SK-N-SH (cell line): ENCODE data around the gene TMEM255B. TPM values are rescaled to one million over a fixed set of nuclear protein-coding genes. Genes with fewer than 3 reads are reported as not detected.

ENCODE experiments used
- CTCF ChIA-PET: fragments of 300-600, 350-600 bp; formaldehyde crosslinking; extraction: SDS; loops from one replicate; lab custom pipeline; 2021; lab: Yijun Ruan, JAX
- POLR2A ChIA-PET: fragments of 350-600 bp; sonication (Branson Sonifier 250); formaldehyde crosslinking; extraction: SDS; loops from one replicate; lab custom pipeline; 2020; ENCODE audit warnings: antibody characterized with exemption, inconsistent platforms; lab: Yijun Ruan, JAX
- DNase-seq: peaks from one replicate; pipeline ENCODE4 v3.0.0; 2012
- H2AFZ ChIP-seq: fragments of 200-600 bp; sonication (generic); 2 replicates; pipeline ENCODE4 v1.8.1; 2016; ENCODE audit warnings: antibody characterized with exemption, mild to moderate bottlenecking, low read depth
- H3F3A ChIP-seq: fragments of 200-600 bp; sonication (generic); replicated peaks from 2 replicates; pipeline ENCODE3; 2016; ENCODE audit warnings: antibody characterized with exemption, mild to moderate bottlenecking; ENCODE audit not compliant: insufficient read depth
- H3K27ac ChIP-seq, 2 experiments: fragments of 200-500 bp in 1 of 2; fragments of 200-600 bp in 1 of 2; sonication (Bioruptor generic) in 1 of 2; sonication (generic), shearing (Covaris generic) in 1 of 2; 2 replicates each; pipeline versions ENCODE4 v1.5.1 to v1.6.1; 2014 to 2016; ENCODE audit warnings: low read depth in 2 of 2, inconsistent platforms in 1 of 2, low read length in 1 of 2, mild to moderate bottlenecking in 1 of 2, mixed read lengths in 1 of 2
- H3K27me3 ChIP-seq: fragments of 200-600 bp; sonication (generic), shearing (Covaris generic); 2 replicates; pipeline ENCODE4 v1.6.1; 2016; ENCODE audit warnings: mixed run types; ENCODE audit not compliant: insufficient read depth
- H3K36me3 ChIP-seq, 2 experiments: fragments of 200-500 bp in 1 of 2; fragments of 200-600 bp in 1 of 2; sonication (Bioruptor generic) in 1 of 2; sonication (generic) in 1 of 2; replicated peaks in 1 of 2; 2 replicates each; pipeline versions ENCODE3 to v1.5.1; 2014 to 2016; ENCODE audit warnings: low read length in 1 of 2, mild to moderate bottlenecking in 1 of 2; ENCODE audit not compliant: insufficient read depth in 2 of 2, control insufficient read depth in 1 of 2
- H3K4me1 ChIP-seq, 2 experiments: fragments of 200-500 bp in 1 of 2; fragments of 200-600 bp in 1 of 2; sonication (Bioruptor generic) in 1 of 2; sonication (generic), shearing (Covaris generic) in 1 of 2; 2 replicates each; pipeline versions ENCODE4 v1.5.1 to v1.6.1; 2014 to 2016; ENCODE audit warnings: low read depth in 1 of 2, low read length in 1 of 2, mixed run types in 1 of 2; ENCODE audit not compliant: insufficient read depth in 2 of 2, control insufficient read depth in 1 of 2
- H3K4me2 ChIP-seq: fragments of 200-600 bp; sonication (generic), shearing (Covaris generic); 2 replicates; pipeline ENCODE4 v1.6.1; 2017; ENCODE audit warnings: mixed run types
- H3K4me3 ChIP-seq, 2 experiments: fragments of 200-500 bp in 1 of 2; fragments of 200-600 bp in 1 of 2; sonication (Bioruptor generic) in 1 of 2; sonication (generic), shearing (Covaris generic) in 1 of 2; 2 replicates each; pipeline versions ENCODE4 v1.5.1 to v1.8.1; 2014 to 2016; ENCODE audit warnings: low read depth in 2 of 2, inconsistent platforms in 1 of 2, low read length in 1 of 2, mild to moderate bottlenecking in 1 of 2, mixed read lengths in 1 of 2, moderate library complexity in 1 of 2
- H3K79me2 ChIP-seq: fragments of 200-600 bp; sonication (generic); 2 replicates; pipeline ENCODE4 v1.8.1; 2017; ENCODE audit warnings: mild to moderate bottlenecking; ENCODE audit not compliant: insufficient read depth
- H3K9ac ChIP-seq: fragments of 200-600 bp; sonication (generic); 2 replicates; pipeline ENCODE4 v1.6.1; 2017; ENCODE audit warnings: mixed run types
- H3K9me2 ChIP-seq: fragments of 200-600 bp; sonication (generic); 2 replicates; pipeline ENCODE4 v1.6.1; 2017; ENCODE audit warnings: mixed run types
- H3K9me3 ChIP-seq: fragments of 200-600 bp; sonication (generic); 2 replicates; pipeline ENCODE4 v1.6.1; 2017; ENCODE audit warnings: mixed run types, mild to moderate bottlenecking, moderate library complexity
- H4K20me1 ChIP-seq: fragments of 200-600 bp; sonication (generic); 2 replicates; pipeline ENCODE4 v1.6.1; 2017; ENCODE audit warnings: mild to moderate bottlenecking, mixed run types; ENCODE audit not compliant: insufficient read depth
- EP300 ChIP-seq, 2 experiments: IDR thresholded peaks; 2 replicates each; pipeline versions ENCODE4 v1.4.0 to v1.6.1; 2012; ENCODE audit warnings: borderline replicate concordance in 1 of 2, low read depth in 1 of 2, low read length in 1 of 2
- FOSL2 ChIP-seq: IDR thresholded peaks from 2 replicates; pipeline ENCODE4 v1.4.0; 2012; ENCODE audit warnings: low read depth, mild to moderate bottlenecking, moderate library complexity, borderline replicate concordance
- FOXJ3 ChIP-seq: sonication (generic); formaldehyde crosslinking; IDR thresholded peaks from 2 replicates; pipeline ENCODE4 v1.5.1; 2020; ENCODE audit warnings: mild to moderate bottlenecking, missing genetic modification reagents
- FOXM1 ChIP-seq: IDR thresholded peaks from 2 replicates; pipeline ENCODE4 v1.4.0; 2012; ENCODE audit warnings: low read depth, mild to moderate bottlenecking
- MEF2A ChIP-seq: IDR thresholded peaks from 2 replicates; pipeline ENCODE4 v1.4.0; 2012; ENCODE audit warnings: low read depth, borderline replicate concordance
- MXI1 ChIP-seq: IDR thresholded peaks from 2 replicates; pipeline ENCODE4 v1.6.1; 2012; ENCODE audit warnings: mild to moderate bottlenecking, low read depth, low read length, improper control_type of control experiment
- NFIC ChIP-seq: IDR thresholded peaks from 2 replicates; pipeline ENCODE4 v1.4.0; 2012; ENCODE audit warnings: borderline replicate concordance
- NRF1 ChIP-seq: IDR thresholded peaks from 2 replicates; pipeline ENCODE4 v1.6.1; 2012; ENCODE audit warnings: low read depth, mild to moderate bottlenecking, low read length
- POLR2AphosphoS5 ChIP-seq: IDR thresholded peaks from 2 replicates; pipeline ENCODE4 v1.6.1; 2012; ENCODE audit warnings: low read depth, low read length
- RAD21 ChIP-seq: IDR thresholded peaks from 2 replicates; pipeline ENCODE4 v1.6.1; 2012; ENCODE audit warnings: mild to moderate bottlenecking, low read length
- RCOR1 ChIP-seq: fragments of 150-350 bp; IDR thresholded peaks from 2 replicates; pipeline ENCODE4 v1.6.1; 2017; ENCODE audit warnings: antibody characterized with exemption, low read length
- RFX5 ChIP-seq: IDR thresholded peaks from 2 replicates; pipeline ENCODE4 v1.6.1; 2012; ENCODE audit warnings: mild to moderate bottlenecking, improper control_type of control experiment, low read length
- RXRA ChIP-seq: IDR thresholded peaks from 2 replicates; pipeline ENCODE4 v1.4.0; 2012; ENCODE audit warnings: low read depth, mild to moderate bottlenecking, borderline replicate concordance
- SIN3A ChIP-seq: IDR thresholded peaks from 2 replicates; pipeline ENCODE4 v1.6.1; 2012; ENCODE audit warnings: low read depth, mild to moderate bottlenecking, low read length, moderate library complexity, borderline replicate concordance
- TAF1 ChIP-seq: IDR thresholded peaks from 2 replicates; pipeline ENCODE4 v1.6.1; 2012; ENCODE audit warnings: low read depth, mild to moderate bottlenecking, low read length, moderate library complexity, borderline replicate concordance
- WGBS: methylation state at CpG from one replicate; pipeline ENCODE4 v1.1.6; 2017; ENCODE audit warnings: low lambda C conversion rate; 5-methylcytosine and 5-hydroxymethylcytosine counted together
- polyA plus RNA-seq, 3 experiments: library from polyadenylated mRNA; depleted of rRNA; stranded (reverse); fragments of >200 nt; gene quantifications; 2 replicates each; pipeline ENCODE4 v1.2.3, GENCODE V29; 2012
- TF ChIP-seq, protein P1 (sequence below): IDR thresholded peaks from 2 replicates; pipeline ENCODE4 v1.4.0; 2012; ENCODE audit warnings: low read depth
- TF ChIP-seq, protein P2 (sequence below): IDR thresholded peaks from 2 replicates; pipeline ENCODE4 v1.4.0; 2012; ENCODE audit warnings: low read depth, borderline replicate concordance
- TF ChIP-seq, protein P3 (sequence below): fragments of 150-350 bp; IDR thresholded peaks from 2 replicates; pipeline ENCODE4 v1.6.1; 2016; ENCODE audit warnings: mild to moderate bottlenecking, low read depth, low read length
- TF ChIP-seq, protein P4 (sequence below): IDR thresholded peaks from 2 replicates; pipeline ENCODE4 v1.6.1; 2012; ENCODE audit warnings: mild to moderate bottlenecking, low read depth, low read length, moderate library complexity

TMEM255B gene
- polyA plus RNA-seq, 1 of the 3 experiments (the other 2 are of a cell fraction) = 14.8 TPM

DNA sequence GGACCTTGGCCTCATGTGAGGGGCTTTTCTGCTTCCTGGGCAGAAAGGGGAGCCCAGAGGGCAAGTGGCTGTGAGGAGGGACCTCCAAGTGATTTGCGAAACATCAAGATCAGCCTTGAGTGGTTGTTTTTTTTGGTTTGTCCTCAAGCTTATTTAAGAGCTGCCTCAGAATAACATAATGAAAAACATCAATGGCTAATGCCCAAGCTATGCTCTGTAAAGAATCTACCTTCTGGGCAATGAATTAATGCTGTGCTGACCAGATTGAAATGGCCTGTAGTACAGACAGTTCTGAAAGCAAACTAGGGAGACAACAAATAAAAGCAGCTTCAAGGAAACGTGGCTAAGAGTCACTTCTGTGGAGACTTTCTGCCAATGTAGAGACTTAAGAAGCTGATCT lies 8.3 kb downstream of the TMEM255B start:
- H3K9ac ChIP-seq = no peak overlapping the region
- DNase-seq = no peak
- 74% methylated on average over 2 of the region's 2 CpGs for whole genome bisulfite sequencing
- H3K27me3 ChIP-seq = no peaks in the 10 kb centered on the region
- H3K79me2 ChIP-seq = no peaks in the 10 kb centered on the region
- no peaks in the 10 kb centered on the region for H3F3A ChIP-seq
- H3K9me3 ChIP-seq = no peaks in the 10 kb centered on the region
- H3K4me3 ChIP-seq = no peak overlapping the region
- H3K4me2 ChIP-seq = no peak overlapping the region
- H3K36me3 ChIP-seq = no peaks in the 10 kb centered on the region
- H2AFZ ChIP-seq = no peak overlapping the region
- H3K4me1 ChIP-seq = no peaks in the 10 kb centered on the region; a peak in 1 of 4 replicates
- no peaks in the 10 kb centered on the region for H3K9me2 ChIP-seq
- H3K27ac ChIP-seq = no peak overlapping the region
- ChIA-PET POLR2A (interaction anchor here (1.1 kb wide), 1 partner anchor 8 kb away, joined by 3 read pairs; the partner anchor contains the start of gene TMEM255B), CTCF (no interaction called here)
- H4K20me1 ChIP-seq = no peaks in the 10 kb centered on the region
- TF ChIP-seq, protein P1, sequence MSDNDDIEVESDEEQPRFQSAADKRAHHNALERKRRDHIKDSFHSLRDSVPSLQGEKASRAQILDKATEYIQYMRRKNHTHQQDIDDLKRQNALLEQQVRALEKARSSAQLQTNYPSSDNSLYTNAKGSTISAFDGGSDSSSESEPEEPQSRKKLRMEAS = no peak
- TF ChIP-seq, protein P2, sequence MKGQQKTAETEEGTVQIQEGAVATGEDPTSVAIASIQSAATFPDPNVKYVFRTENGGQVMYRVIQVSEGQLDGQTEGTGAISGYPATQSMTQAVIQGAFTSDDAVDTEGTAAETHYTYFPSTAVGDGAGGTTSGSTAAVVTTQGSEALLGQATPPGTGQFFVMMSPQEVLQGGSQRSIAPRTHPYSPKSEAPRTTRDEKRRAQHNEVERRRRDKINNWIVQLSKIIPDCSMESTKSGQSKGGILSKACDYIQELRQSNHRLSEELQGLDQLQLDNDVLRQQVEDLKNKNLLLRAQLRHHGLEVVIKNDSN = no peak
- TF ChIP-seq RCOR1 (no peak), SIN3A (no peak), NRF1 (no peak), RXRA (no peak), POLR2AphosphoS5 (no peak), NFIC (no peak), RAD21 (no peak), RFX5 (no peak), MEF2A (no peak), MXI1 (no peak), TAF1 (no peak), FOSL2 (no peak), FOXM1 (no peak), EP300 (IDR thresholded peaks at IDR 0.05; ENCODE audit: borderline replicate concordance in 1 of 2, low read depth in 1 of 2, low read length in 1 of 2) (no peak), FOXJ3 (CRISPR knock-in tag) (no peak)
- TF ChIP-seq, protein P3, sequence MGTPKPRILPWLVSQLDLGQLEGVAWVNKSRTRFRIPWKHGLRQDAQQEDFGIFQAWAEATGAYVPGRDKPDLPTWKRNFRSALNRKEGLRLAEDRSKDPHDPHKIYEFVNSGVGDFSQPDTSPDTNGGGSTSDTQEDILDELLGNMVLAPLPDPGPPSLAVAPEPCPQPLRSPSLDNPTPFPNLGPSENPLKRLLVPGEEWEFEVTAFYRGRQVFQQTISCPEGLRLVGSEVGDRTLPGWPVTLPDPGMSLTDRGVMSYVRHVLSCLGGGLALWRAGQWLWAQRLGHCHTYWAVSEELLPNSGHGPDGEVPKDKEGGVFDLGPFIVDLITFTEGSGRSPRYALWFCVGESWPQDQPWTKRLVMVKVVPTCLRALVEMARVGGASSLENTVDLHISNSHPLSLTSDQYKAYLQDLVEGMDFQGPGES = no peak
- TF ChIP-seq, protein P4, sequence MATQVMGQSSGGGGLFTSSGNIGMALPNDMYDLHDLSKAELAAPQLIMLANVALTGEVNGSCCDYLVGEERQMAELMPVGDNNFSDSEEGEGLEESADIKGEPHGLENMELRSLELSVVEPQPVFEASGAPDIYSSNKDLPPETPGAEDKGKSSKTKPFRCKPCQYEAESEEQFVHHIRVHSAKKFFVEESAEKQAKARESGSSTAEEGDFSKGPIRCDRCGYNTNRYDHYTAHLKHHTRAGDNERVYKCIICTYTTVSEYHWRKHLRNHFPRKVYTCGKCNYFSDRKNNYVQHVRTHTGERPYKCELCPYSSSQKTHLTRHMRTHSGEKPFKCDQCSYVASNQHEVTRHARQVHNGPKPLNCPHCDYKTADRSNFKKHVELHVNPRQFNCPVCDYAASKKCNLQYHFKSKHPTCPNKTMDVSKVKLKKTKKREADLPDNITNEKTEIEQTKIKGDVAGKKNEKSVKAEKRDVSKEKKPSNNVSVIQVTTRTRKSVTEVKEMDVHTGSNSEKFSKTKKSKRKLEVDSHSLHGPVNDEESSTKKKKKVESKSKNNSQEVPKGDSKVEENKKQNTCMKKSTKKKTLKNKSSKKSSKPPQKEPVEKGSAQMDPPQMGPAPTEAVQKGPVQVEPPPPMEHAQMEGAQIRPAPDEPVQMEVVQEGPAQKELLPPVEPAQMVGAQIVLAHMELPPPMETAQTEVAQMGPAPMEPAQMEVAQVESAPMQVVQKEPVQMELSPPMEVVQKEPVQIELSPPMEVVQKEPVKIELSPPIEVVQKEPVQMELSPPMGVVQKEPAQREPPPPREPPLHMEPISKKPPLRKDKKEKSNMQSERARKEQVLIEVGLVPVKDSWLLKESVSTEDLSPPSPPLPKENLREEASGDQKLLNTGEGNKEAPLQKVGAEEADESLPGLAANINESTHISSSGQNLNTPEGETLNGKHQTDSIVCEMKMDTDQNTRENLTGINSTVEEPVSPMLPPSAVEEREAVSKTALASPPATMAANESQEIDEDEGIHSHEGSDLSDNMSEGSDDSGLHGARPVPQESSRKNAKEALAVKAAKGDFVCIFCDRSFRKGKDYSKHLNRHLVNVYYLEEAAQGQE = no peak
- TF ChIP-seq, all 33 proteins: peak for 0
